DOHH2 (cell line): Measurements from ENCODE around the gene KLK6.

Source experiments
- H3F3A ChIP-seq: fragments of 200-600 bp; sonication (generic), shearing (Covaris generic); 2 replicates; pipeline ENCODE4 v1.6.0; 2016; ENCODE audit warnings: antibody characterized with exemption, mild to moderate bottlenecking; ENCODE audit not compliant: control insufficient read depth, insufficient read depth
- H3K27ac ChIP-seq: fragments of 200-600 bp; sonication (generic); 2 replicates; pipeline ENCODE4 v1.5.1; 2014; ENCODE audit warnings: low read depth, mild to moderate bottlenecking, low read length, moderate library complexity
- H3K27me3 ChIP-seq: fragments of 200-600 bp; sonication (generic); 2 replicates; pipeline ENCODE4 v1.6.1; 2014; ENCODE audit warnings: mild to moderate bottlenecking, low read length, mixed read lengths; ENCODE audit not compliant: control insufficient read depth
- H3K36me3 ChIP-seq: fragments of 200-600 bp; sonication (generic); 2 replicates; pipeline ENCODE4 v1.6.1; 2014; ENCODE audit warnings: mild to moderate bottlenecking, low read length, moderate library complexity, mixed read lengths; ENCODE audit not compliant: control insufficient read depth
- H3K4me1 ChIP-seq: fragments of 200-600 bp; sonication (generic); 2 replicates; pipeline ENCODE4 v1.6.1; 2014; ENCODE audit warnings: mild to moderate bottlenecking, low read length, mixed read lengths; ENCODE audit not compliant: control insufficient read depth
- H3K4me2 ChIP-seq: fragments of 200-600 bp; sonication (generic); 2 replicates; pipeline ENCODE4 v1.6.0; 2014; ENCODE audit warnings: mild to moderate bottlenecking, low read length, moderate library complexity
- H3K4me3 ChIP-seq: fragments of 200-600 bp; sonication (generic); 2 replicates; pipeline ENCODE4 v1.5.1; 2014; ENCODE audit warnings: mild to moderate bottlenecking, low read length, mixed read lengths
- H3K79me2 ChIP-seq: fragments of 200-600 bp; sonication (generic); 2 replicates; pipeline ENCODE4 v1.6.1; 2014; ENCODE audit warnings: mild to moderate bottlenecking, low read length, mixed read lengths; ENCODE audit not compliant: control insufficient read depth
- H3K9me2 ChIP-seq: fragments of 200-600 bp; sonication (generic); replicated peaks from 2 replicates; pipeline ENCODE4 v1.6.1; 2014; ENCODE audit warnings: mild to moderate bottlenecking, low read length, mixed read lengths; ENCODE audit not compliant: control insufficient read depth
- H3K9me3 ChIP-seq: fragments of 200-600 bp; sonication (generic); 2 replicates; pipeline ENCODE4 v1.6.1; 2014; ENCODE audit warnings: antibody characterized with exemption, low read length, mixed read lengths; ENCODE audit not compliant: control insufficient read depth, insufficient read depth
- H4K20me1 ChIP-seq: fragments of 200-600 bp; sonication (generic); 2 replicates; pipeline ENCODE4 v1.6.0; 2014; ENCODE audit warnings: low read depth, mild to moderate bottlenecking, antibody characterized with exemption, low read length, moderate library complexity; ENCODE audit not compliant: control insufficient read depth, insufficient read depth
- EZH2phosphoT487 ChIP-seq: fragments of 200-600 bp; sonication (generic); IDR thresholded peaks from 2 replicates; pipeline ENCODE4 v1.6.1; 2017; ENCODE audit warnings: borderline replicate concordance, mild to moderate bottlenecking, antibody characterized with exemption, low read length, moderate library complexity, mixed read lengths
- TF ChIP-seq, protein P1 (sequence below): fragments of 200-600 bp; sonication (generic); IDR thresholded peaks from one replicate; pipeline ENCODE4 v1.5.1; 2014; ENCODE audit warnings: antibody characterized with exemption, mild to moderate bottlenecking, low read depth, low read length; ENCODE audit not compliant: poor library complexity, severe bottlenecking

KLK6 gene

DNA sequence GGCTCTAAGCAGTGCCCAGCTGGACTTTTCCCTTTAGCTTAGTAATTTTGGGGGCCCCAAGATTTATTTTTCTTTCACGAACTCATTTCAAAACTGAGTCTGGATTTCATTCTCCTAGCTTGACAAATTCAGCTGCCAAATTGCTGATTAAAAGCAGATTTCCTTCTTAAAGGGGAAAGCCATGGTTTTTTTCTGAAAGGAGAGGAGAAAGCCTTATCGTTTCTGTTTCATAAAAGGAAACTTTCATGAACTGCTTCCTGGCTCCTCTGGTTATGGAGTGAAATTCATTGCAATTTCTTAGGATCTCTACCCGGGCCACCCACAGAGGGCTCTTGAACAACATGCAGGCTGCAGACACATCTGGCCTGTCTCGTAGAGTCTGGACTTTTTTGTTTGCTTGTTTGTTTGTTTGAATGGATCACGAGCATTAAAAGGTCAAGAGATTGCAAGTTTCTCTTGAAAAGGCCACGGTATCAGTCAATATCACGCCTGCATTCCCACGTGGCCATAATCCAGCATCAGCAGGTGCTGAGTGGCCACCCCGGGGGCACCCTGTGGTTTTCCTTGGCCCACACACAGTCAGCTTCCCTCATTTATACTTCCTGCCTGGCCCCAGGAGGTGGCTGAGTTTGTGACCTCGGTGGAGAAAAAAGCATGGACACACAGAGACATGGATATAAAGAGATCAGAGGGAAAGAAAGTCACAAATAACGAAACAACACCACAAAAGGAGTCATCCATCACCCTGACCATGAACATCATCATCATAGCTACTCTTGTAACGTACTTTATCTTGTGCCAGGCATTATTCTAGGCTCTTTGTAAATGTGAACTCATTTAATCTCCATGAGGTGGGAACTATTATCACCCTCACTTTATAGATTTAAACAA is 47.7 kb downstream of the KLK6 start:
- Histone ChIP-seq H3K9me3 (no peaks in the 10 kb centered on the region), H3K36me3 (no peaks in the 10 kb centered on the region), H4K20me1 (no peaks in the 10 kb centered on the region), H3K27me3 (peaks cover 12% of the 10 kb centered on the region), H3K4me2 (no peak overlapping the region), H3K79me2 (no peaks in the 10 kb centered on the region), H3K4me1 (peaks cover 4% of the 10 kb centered on the region), H3F3A (no peaks in the 10 kb centered on the region), H3K4me3 (no peak overlapping the region), H3K27ac (no peak overlapping the region), H3K9me2 (no peaks in the 10 kb centered on the region)
- TF ChIP-seq, protein P1, sequence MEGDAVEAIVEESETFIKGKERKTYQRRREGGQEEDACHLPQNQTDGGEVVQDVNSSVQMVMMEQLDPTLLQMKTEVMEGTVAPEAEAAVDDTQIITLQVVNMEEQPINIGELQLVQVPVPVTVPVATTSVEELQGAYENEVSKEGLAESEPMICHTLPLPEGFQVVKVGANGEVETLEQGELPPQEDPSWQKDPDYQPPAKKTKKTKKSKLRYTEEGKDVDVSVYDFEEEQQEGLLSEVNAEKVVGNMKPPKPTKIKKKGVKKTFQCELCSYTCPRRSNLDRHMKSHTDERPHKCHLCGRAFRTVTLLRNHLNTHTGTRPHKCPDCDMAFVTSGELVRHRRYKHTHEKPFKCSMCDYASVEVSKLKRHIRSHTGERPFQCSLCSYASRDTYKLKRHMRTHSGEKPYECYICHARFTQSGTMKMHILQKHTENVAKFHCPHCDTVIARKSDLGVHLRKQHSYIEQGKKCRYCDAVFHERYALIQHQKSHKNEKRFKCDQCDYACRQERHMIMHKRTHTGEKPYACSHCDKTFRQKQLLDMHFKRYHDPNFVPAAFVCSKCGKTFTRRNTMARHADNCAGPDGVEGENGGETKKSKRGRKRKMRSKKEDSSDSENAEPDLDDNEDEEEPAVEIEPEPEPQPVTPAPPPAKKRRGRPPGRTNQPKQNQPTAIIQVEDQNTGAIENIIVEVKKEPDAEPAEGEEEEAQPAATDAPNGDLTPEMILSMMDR, result no peak
- no peak for TF ChIP-seq EZH2phosphoT487

DNA sequence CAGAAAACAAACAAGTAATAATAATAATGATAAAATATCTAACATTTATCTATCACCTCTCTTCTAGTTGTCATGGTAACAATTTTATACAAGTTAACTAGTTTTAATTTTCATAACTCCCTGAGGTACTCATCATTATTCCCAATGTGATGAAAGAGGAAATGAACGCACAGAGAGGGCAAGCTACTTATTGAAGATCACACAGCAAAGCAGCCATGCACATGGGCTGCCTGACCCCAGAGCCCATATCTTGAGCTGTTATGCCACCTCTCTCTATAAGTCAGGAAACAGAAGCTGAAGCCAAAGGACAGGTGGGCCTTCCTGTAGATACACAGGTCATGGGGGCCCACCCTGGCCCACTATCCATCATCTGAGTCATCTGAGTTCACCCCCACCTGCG is 53.3 kb downstream of the KLK6 start:
- no peaks in the 10 kb centered on the region for H3K9me3 ChIP-seq
- no peaks in the 10 kb centered on the region for H3K4me1 ChIP-seq
- H3F3A ChIP-seq, result no peaks in the 10 kb centered on the region
- no peak overlapping the region for H3K4me3 ChIP-seq
- H3K27me3 ChIP-seq, result peaks cover 20% of the 10 kb centered on the region
- TF ChIP-seq, protein P1, result no peak
- no peak for TF ChIP-seq EZH2phosphoT487
- no peaks in the 10 kb centered on the region for H3K9me2 ChIP-seq
- no peak overlapping the region for H3K27ac ChIP-seq
- H3K36me3 ChIP-seq, result no peaks in the 10 kb centered on the region
- no peak overlapping the region for H3K4me2 ChIP-seq
- no peaks in the 10 kb centered on the region for H4K20me1 ChIP-seq
- H3K79me2 ChIP-seq, result no peaks in the 10 kb centered on the region

DNA sequence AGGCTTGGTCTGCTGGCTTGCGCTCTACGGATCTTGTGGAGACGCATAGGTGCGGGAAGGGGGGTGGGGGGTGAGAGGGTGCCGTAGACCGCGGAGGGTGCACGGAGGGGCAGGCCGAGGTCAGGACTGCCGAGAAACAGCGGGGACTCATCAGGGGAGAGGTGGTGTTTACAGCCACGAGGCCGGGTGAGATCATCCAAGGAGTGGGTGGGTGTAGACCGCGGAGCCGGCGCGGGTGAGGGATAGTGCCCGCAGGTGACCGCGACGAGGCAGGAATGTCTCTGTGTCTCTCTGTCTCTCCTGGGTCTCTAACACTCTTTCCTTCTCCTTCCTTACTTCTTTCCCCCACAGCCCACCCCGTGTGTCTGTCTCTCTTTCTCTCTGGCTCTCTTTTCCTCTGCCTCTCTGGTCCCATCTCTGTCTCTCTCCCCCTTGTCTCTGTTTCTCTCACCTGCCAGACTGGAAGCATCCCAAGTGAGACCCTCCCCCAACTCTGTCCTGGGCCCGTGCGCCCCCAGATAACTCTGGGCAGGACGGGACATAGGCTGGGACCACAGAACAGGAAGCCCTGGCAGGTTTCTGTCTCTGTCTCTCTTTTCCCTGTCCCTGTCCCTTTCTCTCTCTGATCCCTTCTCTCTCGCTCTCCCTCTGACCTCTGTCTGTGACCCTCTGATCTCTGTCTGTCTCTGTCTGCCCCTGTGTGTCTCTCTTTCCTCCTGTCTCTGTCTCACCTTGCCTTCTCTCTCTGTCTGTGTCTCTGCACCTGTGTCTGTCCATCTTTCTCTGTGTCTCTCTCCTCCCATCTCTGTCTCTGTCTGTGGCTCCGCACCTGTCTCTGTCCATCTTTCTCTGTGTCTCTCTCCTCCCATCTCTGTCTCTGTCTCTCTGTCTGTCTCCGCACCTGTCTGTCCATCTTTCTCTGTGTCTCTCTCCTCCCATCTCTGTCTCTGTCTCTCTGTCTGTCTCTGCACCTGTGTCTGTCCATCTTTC is 56.4 kb downstream of the KLK6 start:
- no peak overlapping the region for H3K27ac ChIP-seq
- no peak overlapping the region for H3K4me3 ChIP-seq
- H3K9me3 ChIP-seq, result no peaks in the 10 kb centered on the region
- no peaks in the 10 kb centered on the region for H3K4me1 ChIP-seq
- no peaks in the 10 kb centered on the region for H3F3A ChIP-seq
- H3K36me3 ChIP-seq, result no peaks in the 10 kb centered on the region
- H3K79me2 ChIP-seq, result no peaks in the 10 kb centered on the region
- H3K27me3 ChIP-seq, result peaks cover 29% of the 10 kb centered on the region
- H4K20me1 ChIP-seq, result no peaks in the 10 kb centered on the region
- no peaks in the 10 kb centered on the region for H3K9me2 ChIP-seq
- TF ChIP-seq, protein P1, result no peak
- no peak for TF ChIP-seq EZH2phosphoT487
- no peak overlapping the region for H3K4me2 ChIP-seq
